OCI-LY1 (cell line): Measurements from ENCODE around the gene NIFK.

Experiments
- H2AFZ ChIP-seq: fragments of 200-600 bp; sonication (generic), shearing (Covaris generic); 2 replicates; pipeline ENCODE4 v1.6.0; 2014; ENCODE audit warnings: antibody characterized with exemption, mild to moderate bottlenecking, low read length
- H3F3A ChIP-seq: fragments of 200-600 bp; sonication (generic), shearing (Covaris generic); 2 replicates; pipeline ENCODE4 v1.6.0; 2014; ENCODE audit warnings: mild to moderate bottlenecking, antibody characterized with exemption, low read length, moderate library complexity; ENCODE audit not compliant: insufficient read depth
- H3K27ac ChIP-seq: fragments of 200-600 bp; sonication (generic); 2 replicates; pipeline ENCODE4 v1.5.1; 2014; ENCODE audit warnings: low read length, mixed run types, mild to moderate bottlenecking, low read depth; ENCODE audit not compliant: poor library complexity, severe bottlenecking
- H3K27me3 ChIP-seq: fragments of 200-600 bp; sonication (generic); 2 replicates; pipeline ENCODE4 v1.6.0; 2014; ENCODE audit warnings: antibody characterized with exemption, mild to moderate bottlenecking, low read length, moderate library complexity; ENCODE audit not compliant: insufficient read depth
- H3K36me3 ChIP-seq: fragments of 200-600 bp; sonication (generic); 2 replicates; pipeline ENCODE4 v1.6.1; 2014; ENCODE audit warnings: mild to moderate bottlenecking, antibody characterized with exemption, low read length, moderate library complexity, mixed read lengths; ENCODE audit not compliant: insufficient read depth
- H3K4me1 ChIP-seq: fragments of 200-600 bp; sonication (generic); 2 replicates; pipeline ENCODE4 v1.5.1; 2014; ENCODE audit warnings: mild to moderate bottlenecking, low read length, moderate library complexity; ENCODE audit not compliant: insufficient read depth, severe bottlenecking
- H3K4me2 ChIP-seq: fragments of 200-600 bp; sonication (generic), shearing (Covaris generic); 2 replicates; pipeline ENCODE4 v1.6.1; 2014; ENCODE audit warnings: low read length
- H3K4me3 ChIP-seq: fragments of 200-600 bp; sonication (generic); 2 replicates; pipeline ENCODE4 v1.5.1; 2014; ENCODE audit warnings: low read length, low read depth, mild to moderate bottlenecking, mixed read lengths; ENCODE audit not compliant: poor library complexity, severe bottlenecking
- H3K79me2 ChIP-seq: fragments of 200-600 bp; shearing (Covaris generic); 2 replicates; pipeline ENCODE4 v1.6.1; 2016; ENCODE audit warnings: mixed run types, low read length, mixed read lengths; ENCODE audit not compliant: insufficient read depth
- H3K9ac ChIP-seq: fragments of 200-600 bp; sonication (generic), shearing (Covaris generic); 2 replicates; pipeline ENCODE4 v1.6.1; 2014; ENCODE audit warnings: mild to moderate bottlenecking, low read length, mixed read lengths
- H3K9me2 ChIP-seq: fragments of 200-600 bp; sonication (generic), shearing (Covaris generic); 2 replicates; pipeline ENCODE4 v1.6.1; 2014; ENCODE audit warnings: low read depth, mild to moderate bottlenecking, low read length, mixed read lengths
- H3K9me3 ChIP-seq: fragments of 200-600 bp; shearing (Covaris generic); 2 replicates; pipeline ENCODE4 v1.6.1; 2014; ENCODE audit warnings: low read length, mixed read lengths
- H4K20me1 ChIP-seq: fragments of 200-600 bp; sonication (generic), shearing (Covaris generic); 2 replicates; pipeline ENCODE4 v1.6.0; 2016; ENCODE audit warnings: mild to moderate bottlenecking, low read length; ENCODE audit not compliant: insufficient read depth
- EZH2 ChIP-seq: fragments of 200-600 bp; sonication (generic), shearing (Covaris generic); IDR thresholded peaks from 2 replicates; pipeline ENCODE4 v1.8.0; 2017; ENCODE audit warnings: borderline replicate concordance, mixed run types, mild to moderate bottlenecking, antibody characterized with exemption, low read length, moderate library complexity, mixed read lengths
- TF ChIP-seq, protein P1 (sequence below): fragments of 200-600 bp; sonication (generic), shearing (Covaris generic); IDR thresholded peaks from 2 replicates; pipeline ENCODE4 v1.5.1; 2017; ENCODE audit warnings: mild to moderate bottlenecking, antibody characterized with exemption, low read length, moderate library complexity, mixed read lengths

Gene NIFK

DNA sequence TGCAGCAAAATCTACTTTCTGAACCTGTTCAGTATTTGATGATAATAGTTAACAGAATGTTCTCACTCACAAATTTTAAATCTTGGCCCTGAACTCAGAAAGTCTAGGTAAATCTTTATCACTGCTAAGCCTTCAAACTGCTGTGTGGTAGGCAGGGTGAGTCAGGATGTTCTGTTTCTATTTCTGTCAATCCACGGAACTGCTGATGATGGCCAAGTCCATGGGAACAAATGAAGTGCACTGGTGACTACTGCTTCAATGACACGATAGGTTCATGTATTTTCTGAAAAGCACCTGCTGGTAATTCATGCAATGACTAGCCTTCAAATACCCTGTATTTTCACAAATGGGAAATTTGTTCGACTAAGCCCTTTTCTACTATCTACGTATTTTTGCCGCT, 14.2 kb downstream of the NIFK start:
- H2AFZ ChIP-seq, result no peak overlapping the region
- no peak overlapping the region for H3K4me3 ChIP-seq
- peaks cover 21% of the 10 kb centered on the region for H3K36me3 ChIP-seq
- H3K27me3 ChIP-seq, result no peaks in the 10 kb centered on the region
- no peaks in the 10 kb centered on the region for H3K9me2 ChIP-seq
- no peak for TF ChIP-seq EZH2
- TF ChIP-seq, protein P1, sequence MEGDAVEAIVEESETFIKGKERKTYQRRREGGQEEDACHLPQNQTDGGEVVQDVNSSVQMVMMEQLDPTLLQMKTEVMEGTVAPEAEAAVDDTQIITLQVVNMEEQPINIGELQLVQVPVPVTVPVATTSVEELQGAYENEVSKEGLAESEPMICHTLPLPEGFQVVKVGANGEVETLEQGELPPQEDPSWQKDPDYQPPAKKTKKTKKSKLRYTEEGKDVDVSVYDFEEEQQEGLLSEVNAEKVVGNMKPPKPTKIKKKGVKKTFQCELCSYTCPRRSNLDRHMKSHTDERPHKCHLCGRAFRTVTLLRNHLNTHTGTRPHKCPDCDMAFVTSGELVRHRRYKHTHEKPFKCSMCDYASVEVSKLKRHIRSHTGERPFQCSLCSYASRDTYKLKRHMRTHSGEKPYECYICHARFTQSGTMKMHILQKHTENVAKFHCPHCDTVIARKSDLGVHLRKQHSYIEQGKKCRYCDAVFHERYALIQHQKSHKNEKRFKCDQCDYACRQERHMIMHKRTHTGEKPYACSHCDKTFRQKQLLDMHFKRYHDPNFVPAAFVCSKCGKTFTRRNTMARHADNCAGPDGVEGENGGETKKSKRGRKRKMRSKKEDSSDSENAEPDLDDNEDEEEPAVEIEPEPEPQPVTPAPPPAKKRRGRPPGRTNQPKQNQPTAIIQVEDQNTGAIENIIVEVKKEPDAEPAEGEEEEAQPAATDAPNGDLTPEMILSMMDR, result no peak
- H3K79me2 ChIP-seq, result no peaks in the 10 kb centered on the region
- no peak overlapping the region for H3K27ac ChIP-seq
- peaks cover 5% of the 10 kb centered on the region; the same call in 1 of the 2 replicates for H3F3A ChIP-seq
- no peaks in the 10 kb centered on the region for H3K4me1 ChIP-seq
- no peaks in the 10 kb centered on the region for H3K9me3 ChIP-seq
- H3K4me2 ChIP-seq, result no peak overlapping the region
- no peaks in the 10 kb centered on the region for H4K20me1 ChIP-seq
- no peak overlapping the region for H3K9ac ChIP-seq

DNA sequence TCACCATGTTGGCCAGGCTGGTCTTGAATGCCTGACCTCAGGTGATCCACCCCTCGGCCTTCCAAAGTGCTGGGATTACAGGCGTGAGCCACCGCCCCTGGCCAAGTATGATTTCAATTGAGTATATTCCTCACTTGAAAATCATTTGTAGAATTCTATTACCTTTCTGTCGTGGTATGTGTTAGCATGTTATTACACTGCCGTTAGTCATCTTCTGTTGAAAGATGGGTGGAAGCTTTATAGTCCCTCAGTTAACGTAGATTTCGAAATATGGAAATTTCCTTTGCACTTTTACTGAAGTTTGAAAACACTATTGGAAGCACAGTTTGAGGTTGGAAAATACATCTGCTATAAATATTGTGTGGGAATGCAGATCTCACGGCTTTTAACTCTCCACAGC, 14.7 kb downstream of the NIFK start:
- H3K4me3 ChIP-seq, result no peak overlapping the region
- H3K27me3 ChIP-seq, result no peaks in the 10 kb centered on the region
- H3K9ac ChIP-seq, result no peak overlapping the region
- no peaks in the 10 kb centered on the region for H3K9me3 ChIP-seq
- no peaks in the 10 kb centered on the region for H3K9me2 ChIP-seq
- peaks cover 15% of the 10 kb centered on the region for H3K36me3 ChIP-seq
- no peak overlapping the region for H2AFZ ChIP-seq
- no peaks in the 10 kb centered on the region for H3K4me1 ChIP-seq
- TF ChIP-seq, protein P1, result no peak
- no peak for TF ChIP-seq EZH2
- H4K20me1 ChIP-seq, result no peaks in the 10 kb centered on the region
- peaks cover 5% of the 10 kb centered on the region; the same call in 1 of the 2 replicates for H3F3A ChIP-seq
- H3K4me2 ChIP-seq, result no peak overlapping the region
- no peak overlapping the region for H3K27ac ChIP-seq
- H3K79me2 ChIP-seq, result no peaks in the 10 kb centered on the region

DNA sequence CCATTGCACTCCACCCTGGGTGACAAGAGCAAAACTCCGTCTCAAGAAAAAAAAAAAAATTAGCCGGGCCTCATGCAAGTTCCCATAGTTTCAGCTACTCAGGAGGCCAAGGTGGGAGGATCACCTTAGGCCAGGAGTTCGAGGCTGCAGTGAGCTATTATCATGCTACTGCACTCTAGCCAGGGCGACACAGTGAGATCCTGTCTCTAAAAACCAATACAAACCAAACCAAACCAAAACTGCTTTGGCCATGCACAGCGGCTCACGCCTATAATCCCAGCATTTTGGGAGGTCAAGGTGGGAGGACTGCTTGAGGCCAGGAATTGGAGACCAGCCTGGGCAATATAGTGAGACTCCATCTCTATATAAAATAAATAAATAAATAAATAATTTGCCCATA, 19.1 kb downstream of the NIFK start:
- Histone ChIP-seq H3K79me2 (no peaks in the 10 kb centered on the region), H3K27ac (no peak overlapping the region), H4K20me1 (no peaks in the 10 kb centered on the region), H3K4me1 (peaks cover 9% of the 10 kb centered on the region), H2AFZ (no peak overlapping the region), H3K27me3 (no peaks in the 10 kb centered on the region), H3K4me3 (no peak overlapping the region), H3K36me3 (no peaks in the 10 kb centered on the region), H3F3A (no peaks in the 10 kb centered on the region), H3K9me3 (no peaks in the 10 kb centered on the region), H3K9ac (no peak overlapping the region), H3K4me2 (no peak overlapping the region), H3K9me2 (no peaks in the 10 kb centered on the region)
- TF ChIP-seq, protein P1, result no peak
- no peak for TF ChIP-seq EZH2
